K562 (cell line): ENCODE measurements around the gene GRAMD2A.

ENCODE experiments used
- BRCA1 ChIP-seq, 2 experiments: fragments of 450-650 bp in 1 of 2; sonication (generic) in 1 of 2; formaldehyde crosslinking in 1 of 2; IDR thresholded peaks; 2 replicates each; pipeline versions ENCODE4 v1.5.0 to v1.6.1; 2017 to 2020; ENCODE audit warnings: mild to moderate bottlenecking in 1 of 2, missing genetic modification reagents in 1 of 2
- CBX2 ChIP-seq: fragments of 200-600 bp; sonication (generic); IDR thresholded peaks from one replicate; pipeline ENCODE4 v1.6.1; 2012; ENCODE audit warnings: mild to moderate bottlenecking, low read length, inconsistent platforms; ENCODE audit not compliant: insufficient read depth, poor library complexity, severe bottlenecking
- CREBBP ChIP-seq: IDR thresholded peaks from one replicate; pipeline ENCODE4 v1.6.1; 2012; ENCODE audit warnings: low read depth, mild to moderate bottlenecking, control low read depth, inconsistent platforms, low read length
- EZH2 ChIP-seq: IDR thresholded peaks from 2 replicates; pipeline ENCODE4 v1.6.1; 2012; ENCODE audit warnings: low read depth, mild to moderate bottlenecking, inconsistent platforms, low read length, borderline replicate concordance
- FOSL1 ChIP-seq: fragments of 200-800 bp; sonication (Bioruptor generic); conservative IDR thresholded peaks from 2 replicates; pipeline ENCODE4 v1.6.1; 2016; ENCODE audit warnings: missing genetic modification characterization, missing compliant biosample characterization
- KDM1A ChIP-seq, 2 experiments: fragments of 450-650 bp; IDR thresholded peaks; 2 replicates each; pipeline ENCODE4 v1.6.1; 2016; ENCODE audit warnings: mild to moderate bottlenecking in 2 of 2
- KLF6 ChIP-seq: fragments of 250-450 bp; sonication (Bioruptor Pico); IDR thresholded peaks from 2 replicates; pipeline ENCODE4 v1.4.0; 2020; ENCODE audit warnings: mild to moderate bottlenecking, moderate library complexity, borderline replicate concordance
- L3MBTL2 ChIP-seq: fragments of 450-650 bp; IDR thresholded peaks from 2 replicates; pipeline ENCODE4 v1.6.1; 2016; ENCODE audit warnings: mild to moderate bottlenecking, moderate library complexity
- SIN3B ChIP-seq: fragments of 450-650 bp; IDR thresholded peaks from 2 replicates; pipeline ENCODE4 v1.6.1; 2017; ENCODE audit warnings: low read depth, mild to moderate bottlenecking, moderate library complexity
- ZNF140 ChIP-seq: fragments of 250-450 bp; sonication (Bioruptor Pico); IDR thresholded peaks from 2 replicates; pipeline ENCODE4 v1.8.0; 2021; ENCODE audit warnings: moderate library complexity, mild to moderate bottlenecking, inconsistent platforms

GRCh38 chr15:72233769-72234168, 36.2 kb upstream of the GRAMD2A start:
- TF ChIP-seq CBX2: no peak
- no peak for TF ChIP-seq KLF6 (CRISPR knock-in tag)
- no peak for TF ChIP-seq SIN3B
- no peak for TF ChIP-seq FOSL1 (tag)
- no peak for TF ChIP-seq KDM1A (IDR thresholded peaks at IDR 0.05)
- TF ChIP-seq L3MBTL2: no peak
- no peak for TF ChIP-seq CREBBP
- TF ChIP-seq ZNF140 (CRISPR knock-in tag): no peak
- no peak for TF ChIP-seq EZH2
- TF ChIP-seq BRCA1 (IDR thresholded peaks at IDR 0.05): no peak
- TF ChIP-seq BRCA1 (CRISPR knock-in tag; IDR thresholded peaks at IDR 0.05): no peak
